A549 (cell line): ENCODE data around the gene ITGA7. TPM values are rescaled to one million over a fixed set of nuclear protein-coding genes. Genes with fewer than 3 reads are reported as not detected.

Source experiments
- ATAC-seq, 2 experiments: fragments of 200-7000 bp in 1 of 2; fragments of >200 bp in 1 of 2; cut with Nextera tagmentation in 1 of 2; cut with Tn5 transposase in 1 of 2; 3 replicates each; pipeline versions ENCODE4 v1.8.0 to v1.9.1; 2018 to 2020; ENCODE audit warnings: mild to moderate bottlenecking in 1 of 2, moderate library complexity in 1 of 2
- CTCF ChIA-PET: fragments of 300-600 bp; sonication (Branson Sonifier 250); formaldehyde crosslinking; extraction: SDS; loops from one replicate; lab custom pipeline; 2021; ENCODE audit warnings: antibody characterized with exemption, inconsistent platforms; lab: Yijun Ruan, JAX
- POLR2A ChIA-PET: fragments of 350-600 bp; formaldehyde crosslinking; extraction: SDS; loops from one replicate; lab custom pipeline; 2021; ENCODE audit warnings: antibody characterized with exemption, inconsistent platforms; lab: Yijun Ruan, JAX
- DNase-seq, 2 experiments: peaks; one replicate each; pipeline versions ENCODE4 v3.0.0 to v3.0.0-alpha.2; 2011 to 2016; ENCODE audit warnings: low read depth in 1 of 2, low spot score in 1 of 2
- FAIRE-seq: peaks from 2 replicates; lab custom pipeline; 2011; peaks lifted over from hg19 to GRCh38; lab: Jason Lieb, UNC
- H3K27ac ChIP-seq, 2 experiments: fragments of >200 bp; sonication (Bioruptor Twin); formaldehyde crosslinking; 3 replicates each; pipeline ENCODE4 v1.5.1; 2016 to 2017
- H3K4me1 ChIP-seq: fragments of >200 bp; sonication (Bioruptor Twin); formaldehyde crosslinking; 3 replicates; pipeline ENCODE4 v1.6.1; 2016
- H3K4me2 ChIP-seq: fragments of >200 bp; sonication (Bioruptor Twin); formaldehyde crosslinking; 3 replicates; pipeline ENCODE4 v1.6.1; 2016
- H3K4me3 ChIP-seq: fragments of >200 bp; sonication (Bioruptor Twin); formaldehyde crosslinking; 3 replicates; pipeline ENCODE4 v1.5.1; 2016
- H3K9me3 ChIP-seq: fragments of >200 bp; sonication (Bioruptor Twin); formaldehyde crosslinking; 3 replicates; pipeline ENCODE4 v1.6.1; 2016
- CHD2 ChIP-seq: fragments of 150-350 bp; IDR thresholded peaks from 2 replicates; pipeline ENCODE4 v1.6.1; 2014; ENCODE audit warnings: low read length; ENCODE audit not compliant: partially characterized antibody
- EHMT2 ChIP-seq: fragments of 200-600 bp; sonication (generic); IDR thresholded peaks from 2 replicates; pipeline ENCODE4 v1.6.1; 2016; ENCODE audit warnings: antibody characterized with exemption, low read depth, mild to moderate bottlenecking, moderate library complexity
- ESRRA ChIP-seq: fragments of 150-350 bp; IDR thresholded peaks from 2 replicates; pipeline ENCODE4 v1.6.1; 2014; ENCODE audit warnings: mild to moderate bottlenecking, low read length, borderline replicate concordance
- FOSB ChIP-seq: fragments of 250-450 bp; sonication (Bioruptor Pico); IDR thresholded peaks from 2 replicates; pipeline ENCODE4 v1.5.0; 2020; ENCODE audit warnings: mild to moderate bottlenecking, moderate library complexity
- FOXS1 ChIP-seq: fragments of 250-450 bp; sonication (Bioruptor Pico); IDR thresholded peaks from 2 replicates; pipeline ENCODE4 v1.5.0; 2020; ENCODE audit warnings: mild to moderate bottlenecking, moderate library complexity
- GATA3 ChIP-seq: IDR thresholded peaks from 2 replicates; pipeline ENCODE4 v1.6.1; 2012; ENCODE audit warnings: borderline replicate concordance
- JUNB ChIP-seq: fragments of >200 bp; sonication (Bioruptor Twin); formaldehyde crosslinking; IDR thresholded peaks from 2 replicates; pipeline ENCODE4 v1.6.1; 2016
- KDM1A ChIP-seq: fragments of 200-600 bp; sonication (generic); IDR thresholded peaks from 2 replicates; pipeline ENCODE4 v1.6.1; 2016; ENCODE audit warnings: low read depth, mild to moderate bottlenecking
- KDM5A ChIP-seq: fragments of 200-600 bp; sonication (generic); IDR thresholded peaks from 2 replicates; pipeline ENCODE4 v1.6.1; 2016; ENCODE audit warnings: antibody characterized with exemption, mild to moderate bottlenecking
- MAFK ChIP-seq: fragments of 450-650 bp; IDR thresholded peaks from 2 replicates; pipeline ENCODE4 v1.6.1; 2014; ENCODE audit not compliant: partially characterized antibody
- NR3C1 ChIP-seq: fragments of >200 bp; sonication (Bioruptor Twin); formaldehyde crosslinking; IDR thresholded peaks from 3 replicates; pipeline ENCODE4 v1.6.1; 2017
- PHF8 ChIP-seq: fragments of 200-600 bp; sonication (generic); IDR thresholded peaks from 2 replicates; pipeline ENCODE4 v1.6.1; 2016; ENCODE audit warnings: low read depth, mild to moderate bottlenecking, antibody characterized with exemption, moderate library complexity, borderline replicate concordance
- RAD21 ChIP-seq, 2 experiments: fragments of >200 bp in 1 of 2; sonication (Bioruptor Twin) in 1 of 2; formaldehyde crosslinking in 1 of 2; IDR thresholded peaks in 1 of 2; conservative IDR thresholded peaks in 1 of 2; 2 replicates in 1 of 2; 3 replicates in 1 of 2; pipeline ENCODE4 v1.6.1; 2012 to 2018; ENCODE audit warnings: inconsistent platforms in 1 of 2
- RARB ChIP-seq: fragments of 250-450 bp; sonication (Bioruptor Pico); IDR thresholded peaks from 2 replicates; pipeline ENCODE4 v1.8.0; 2021; ENCODE audit warnings: mild to moderate bottlenecking, moderate library complexity
- RFX5 ChIP-seq: fragments of 450-650 bp; IDR thresholded peaks from 2 replicates; pipeline ENCODE4 v1.7.1; 2014; ENCODE audit warnings: antibody characterized with exemption, mild to moderate bottlenecking, moderate library complexity
- RNF2 ChIP-seq: fragments of 200-600 bp; sonication (generic); IDR thresholded peaks from 2 replicates; pipeline ENCODE4 v1.6.1; 2016; ENCODE audit warnings: low read depth, mild to moderate bottlenecking, antibody characterized with exemption, moderate library complexity, borderline replicate concordance
- SMC3 ChIP-seq: fragments of >200 bp; sonication (Bioruptor Twin); formaldehyde crosslinking; IDR thresholded peaks from 3 replicates; pipeline ENCODE4 v1.6.1; 2018; ENCODE audit warnings: inconsistent platforms
- ZSCAN20 ChIP-seq: fragments of 250-450 bp; sonication (Bioruptor Pico); IDR thresholded peaks from 2 replicates; pipeline ENCODE4 v1.8.0; 2022; ENCODE audit warnings: mild to moderate bottlenecking, moderate library complexity
- WGBS: methylation state at CpG from one replicate; pipeline ENCODE4 v1.1.6; 2017; ENCODE audit errors: missing lambda C conversion rate; 5-methylcytosine and 5-hydroxymethylcytosine counted together
- polyA plus RNA-seq, 4 experiments: library from polyadenylated mRNA; depleted of rRNA in 3 of 4; stranded (reverse); fragments of >200 nt; fragmentation: RNase III in 1 of 4; extraction: RNeasy Plus Mini Kit Qiagen cat#74134 plus additional on column Dnase treatment in 1 of 4; gene quantifications; 2 replicates in 3 of 4; 3 replicates in 1 of 4; pipeline ENCODE4 v1.2.3, GENCODE V29; 2011 to 2017
- TF ChIP-seq, protein P1 (sequence below): fragments of >200 bp; sonication (Bioruptor Twin); formaldehyde crosslinking; IDR thresholded peaks from 3 replicates; pipeline ENCODE4 v1.6.1; 2016
- TF ChIP-seq, protein P2 (sequence below): fragments of >200 bp; sonication (Bioruptor Twin); formaldehyde crosslinking; IDR thresholded peaks from 2 replicates; pipeline ENCODE4 v1.6.1; 2016
- TF ChIP-seq, protein P3 (sequence below): fragments of 150-350 bp; IDR thresholded peaks from 2 replicates; pipeline ENCODE4 v1.6.1; 2014; ENCODE audit warnings: low read depth, mild to moderate bottlenecking, low read length
- TF ChIP-seq, protein P4 (sequence below): IDR thresholded peaks from 2 replicates; pipeline ENCODE4 v1.6.1; 2012
- TF ChIP-seq, protein P5 (sequence below): fragments of 450-650 bp; IDR thresholded peaks from 2 replicates; pipeline ENCODE4 v1.6.1; 2014; ENCODE audit warnings: antibody characterized with exemption

Gene ITGA7
- polyA plus RNA-seq, 2 of the 4 experiments (the other 2 are of a cell fraction): 1.4 to 1.9 TPM

DNA sequence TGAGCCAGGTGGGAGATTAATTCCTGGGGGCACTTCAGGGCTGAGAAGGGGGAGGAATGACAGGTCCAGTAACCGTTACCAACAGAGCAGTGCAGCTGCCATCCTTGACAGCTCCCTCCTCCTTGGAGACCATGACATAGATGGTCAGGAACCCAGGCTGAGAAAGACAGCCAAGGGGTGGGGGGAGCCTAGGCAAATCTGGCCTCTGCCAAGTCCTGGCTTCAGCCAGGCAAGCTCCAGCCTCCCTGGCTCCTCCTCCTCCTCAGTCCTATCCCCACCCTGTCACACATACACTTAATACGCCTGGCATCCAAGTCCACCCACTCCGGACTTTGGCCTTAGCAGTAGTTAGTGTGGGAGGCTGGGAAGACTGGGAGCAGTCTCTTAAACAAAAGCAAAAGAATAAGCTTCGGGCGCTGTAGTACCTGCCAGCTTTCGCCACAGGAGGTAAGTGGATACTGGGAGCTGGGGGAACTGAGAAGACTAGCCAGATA, 12.4 kb upstream of the ITGA7 start, which contains the start of gene RDH5:
Gene RDH5 (plus strand): TSS at position 323 of the 494 bp plus-strand sequence. CDS start 792 bp downstream, outside the sequence.
- Histone ChIP-seq H3K9me3 (no peaks in the 10 kb centered on the region), H3K4me3 (no peak within 1 kb of the TSS), H3K4me2 (peak within 1 kb of the TSS; percentile 35), H3K4me1 (peaks cover 62% of the 10 kb centered on the region), H3K27ac (peak within 1 kb of the TSS; percentile 29 to 67; a peak in 4 of 6 replicates)
- peak in 1 of 2 experiments; percentile 38; a peak in 3 of 6 replicates for ATAC-seq
- 46% methylated on average over 6 of the region's 6 CpGs for WGBS
- CTCF ChIA-PET: interaction anchor here (0.6 to 12.3 kb wide), 13 partner anchors 10 to 531 kb away, joined by 3 to 139 read pairs (median 7); partner anchors contain the start of genes CD63, GDF11 and ITGA7
- peak in 1 of 2 experiments; percentile 80 for DNase-seq
- no peak for FAIRE-seq
- no peak for TF ChIP-seq PHF8
- TF ChIP-seq ESRRA: no peak
- TF ChIP-seq ZSCAN20 (CRISPR knock-in tag): no peak
- no peak for TF ChIP-seq RFX5
- no peak for TF ChIP-seq KDM5A
- TF ChIP-seq FOXS1 (CRISPR knock-in tag): no peak
- TF ChIP-seq KDM1A: no peak
- TF ChIP-seq GATA3: no peak
- no peak for TF ChIP-seq JUNB
- TF ChIP-seq, protein P1, sequence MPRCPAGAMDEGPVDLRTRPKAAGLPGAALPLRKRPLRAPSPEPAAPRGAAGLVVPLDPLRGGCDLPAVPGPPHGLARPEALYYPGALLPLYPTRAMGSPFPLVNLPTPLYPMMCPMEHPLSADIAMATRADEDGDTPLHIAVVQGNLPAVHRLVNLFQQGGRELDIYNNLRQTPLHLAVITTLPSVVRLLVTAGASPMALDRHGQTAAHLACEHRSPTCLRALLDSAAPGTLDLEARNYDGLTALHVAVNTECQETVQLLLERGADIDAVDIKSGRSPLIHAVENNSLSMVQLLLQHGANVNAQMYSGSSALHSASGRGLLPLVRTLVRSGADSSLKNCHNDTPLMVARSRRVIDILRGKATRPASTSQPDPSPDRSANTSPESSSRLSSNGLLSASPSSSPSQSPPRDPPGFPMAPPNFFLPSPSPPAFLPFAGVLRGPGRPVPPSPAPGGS: no peak
- TF ChIP-seq, protein P2, sequence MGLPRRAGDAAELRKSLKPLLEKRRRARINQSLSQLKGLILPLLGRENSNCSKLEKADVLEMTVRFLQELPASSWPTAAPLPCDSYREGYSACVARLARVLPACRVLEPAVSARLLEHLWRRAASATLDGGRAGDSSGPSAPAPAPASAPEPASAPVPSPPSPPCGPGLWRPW: no peak
- no peak for TF ChIP-seq MAFK
- TF ChIP-seq, all 56 proteins: peak for 0
- POLR2A ChIA-PET: interaction anchor here (1.9 kb wide), 1 partner anchor 9 kb away, joined by 7 read pairs; the partner anchor contains the start of gene CD63

DNA sequence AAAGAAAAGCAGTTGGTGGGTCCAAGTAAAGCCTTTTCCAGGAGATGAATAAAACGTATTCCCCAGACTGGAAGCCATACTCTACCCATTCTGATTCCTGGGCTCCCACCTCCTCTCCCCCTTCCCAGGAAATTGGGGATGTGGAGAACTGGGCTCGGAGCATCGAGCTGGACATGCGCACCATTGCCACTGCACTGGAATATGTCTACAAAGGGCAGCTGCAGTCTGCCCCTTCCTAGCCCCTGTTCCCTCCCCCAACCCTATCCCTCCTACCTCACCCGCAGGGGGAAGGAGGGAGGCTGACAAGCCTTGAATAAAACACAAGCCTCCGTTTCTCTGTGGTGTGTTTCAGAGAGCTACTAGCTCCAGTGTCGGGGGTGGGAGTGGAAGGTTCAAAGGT, 11.7 kb upstream of the ITGA7 start:
- POLR2A ChIA-PET: no interaction called here
- WGBS: 93% methylated on average over 7 of the region's 7 CpGs

DNA sequence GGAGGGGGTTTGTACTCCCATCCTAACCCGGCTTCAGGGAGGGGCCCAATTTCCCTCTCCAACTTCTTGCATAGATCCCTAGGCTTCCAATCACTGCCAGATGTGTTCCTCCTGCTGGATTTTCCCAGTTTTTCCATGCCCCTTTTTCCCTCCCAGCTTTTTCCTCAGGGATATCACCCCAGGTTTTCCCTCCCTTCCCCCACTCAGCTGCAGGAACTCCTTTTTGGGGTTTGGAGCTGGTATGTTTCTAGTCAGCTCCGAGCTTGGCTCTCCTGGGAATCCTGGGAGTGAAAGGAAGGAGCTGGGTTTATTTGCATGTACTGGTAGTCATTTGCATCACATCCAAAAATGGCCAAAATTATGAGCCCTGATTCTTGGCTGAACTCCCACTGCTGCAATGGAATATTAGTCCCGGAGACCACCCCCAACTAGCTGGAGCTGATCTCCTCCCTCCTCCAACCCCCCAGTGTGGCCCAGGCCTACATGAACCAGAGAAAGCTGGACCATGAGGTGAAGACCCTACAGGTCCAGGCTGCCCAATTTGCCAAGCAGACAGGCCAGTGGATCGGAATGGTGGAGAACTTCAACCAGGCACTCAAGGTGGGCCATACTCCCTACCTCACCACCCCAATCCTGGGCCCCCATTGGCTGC, 11.0 kb upstream of the ITGA7 start:
- ATAC-seq (no peak), DNase-seq (no peak), FAIRE-seq (no peak)
- CTCF ChIA-PET: interaction anchor here (1.2 to 12.3 kb wide), 6 partner anchors 11 to 224 kb away, joined by 4 to 139 read pairs (median 32); partner anchors contain the start of genes CD63, GDF11 and ITGA7
- TF ChIP-seq RAD21 (conservative IDR thresholded peaks at IDR 0.05 in 1 of 2, IDR thresholded peaks at IDR 0.05 in 1 of 2) (no peak), MAFK (no peak), RFX5 (no peak), CHD2 (no peak), SMC3 (no peak), GATA3 (no peak)
- TF ChIP-seq, protein P3, sequence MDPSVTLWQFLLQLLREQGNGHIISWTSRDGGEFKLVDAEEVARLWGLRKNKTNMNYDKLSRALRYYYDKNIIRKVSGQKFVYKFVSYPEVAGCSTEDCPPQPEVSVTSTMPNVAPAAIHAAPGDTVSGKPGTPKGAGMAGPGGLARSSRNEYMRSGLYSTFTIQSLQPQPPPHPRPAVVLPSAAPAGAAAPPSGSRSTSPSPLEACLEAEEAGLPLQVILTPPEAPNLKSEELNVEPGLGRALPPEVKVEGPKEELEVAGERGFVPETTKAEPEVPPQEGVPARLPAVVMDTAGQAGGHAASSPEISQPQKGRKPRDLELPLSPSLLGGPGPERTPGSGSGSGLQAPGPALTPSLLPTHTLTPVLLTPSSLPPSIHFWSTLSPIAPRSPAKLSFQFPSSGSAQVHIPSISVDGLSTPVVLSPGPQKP: no peak
- TF ChIP-seq, protein P4, sequence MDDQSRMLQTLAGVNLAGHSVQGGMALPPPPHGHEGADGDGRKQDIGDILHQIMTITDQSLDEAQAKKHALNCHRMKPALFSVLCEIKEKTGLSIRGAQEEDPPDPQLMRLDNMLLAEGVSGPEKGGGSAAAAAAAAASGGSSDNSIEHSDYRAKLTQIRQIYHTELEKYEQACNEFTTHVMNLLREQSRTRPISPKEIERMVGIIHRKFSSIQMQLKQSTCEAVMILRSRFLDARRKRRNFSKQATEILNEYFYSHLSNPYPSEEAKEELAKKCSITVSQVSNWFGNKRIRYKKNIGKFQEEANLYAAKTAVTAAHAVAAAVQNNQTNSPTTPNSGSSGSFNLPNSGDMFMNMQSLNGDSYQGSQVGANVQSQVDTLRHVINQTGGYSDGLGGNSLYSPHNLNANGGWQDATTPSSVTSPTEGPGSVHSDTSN: no peak
- 81% methylated on average over 4 of the region's 4 CpGs for WGBS
- H3K4me3 ChIP-seq: no peak overlapping the region
- no peaks in the 10 kb centered on the region for H3K9me3 ChIP-seq
- H3K4me2 ChIP-seq: no peak overlapping the region
- H3K4me1 ChIP-seq: peaks cover 51% of the 10 kb centered on the region
- POLR2A ChIA-PET: interaction anchor here (0.9 kb wide), 1 partner anchor 37 kb away, joined by 3 read pairs; a partner anchor contains a TSS
- no peak overlapping the region for H3K27ac ChIP-seq

More for the DNA sequence above, 11.7 kb upstream of the ITGA7 start:
- CTCF ChIA-PET: interaction anchor here (1.2 to 12.3 kb wide), 10 partner anchors 10 to 531 kb away, joined by 4 to 139 read pairs (median 14); partner anchors contain the start of genes CD63 and GDF11
- TF ChIP-seq RNF2 (no peak), RARB (CRISPR knock-in tag) (no peak), ESRRA (no peak), EHMT2 (no peak), FOSB (no peak), NR3C1 (no peak)
- TF ChIP-seq, protein P5, sequence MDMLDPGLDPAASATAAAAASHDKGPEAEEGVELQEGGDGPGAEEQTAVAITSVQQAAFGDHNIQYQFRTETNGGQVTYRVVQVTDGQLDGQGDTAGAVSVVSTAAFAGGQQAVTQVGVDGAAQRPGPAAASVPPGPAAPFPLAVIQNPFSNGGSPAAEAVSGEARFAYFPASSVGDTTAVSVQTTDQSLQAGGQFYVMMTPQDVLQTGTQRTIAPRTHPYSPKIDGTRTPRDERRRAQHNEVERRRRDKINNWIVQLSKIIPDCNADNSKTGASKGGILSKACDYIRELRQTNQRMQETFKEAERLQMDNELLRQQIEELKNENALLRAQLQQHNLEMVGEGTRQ: no peak
- TF ChIP-seq, protein P3: no peak
- TF ChIP-seq, all 56 proteins: peak for 0
- ATAC-seq: no peak
- no peak for DNase-seq
- Histone ChIP-seq H3K4me2 (peak overlapping the region; percentile 35; the same call in 2 of the 3 replicates), H3K4me1 (peaks cover 54% of the 10 kb centered on the region), H3K9me3 (no peaks in the 10 kb centered on the region), H3K4me3 (no peak overlapping the region), H3K27ac (peak overlapping the region in 1 of 2 experiments; percentile 67; a peak in 3 of 6 replicates)
- FAIRE-seq: no peak
